ENCODE data around the gene KCTD2.
"Not testable (repeated sequence)": the region's sequence is repeated elsewhere in the genome, so short reads cannot be mapped to it uniquely, and the experiment has no call there.

The KCTD2 gene

DNA sequence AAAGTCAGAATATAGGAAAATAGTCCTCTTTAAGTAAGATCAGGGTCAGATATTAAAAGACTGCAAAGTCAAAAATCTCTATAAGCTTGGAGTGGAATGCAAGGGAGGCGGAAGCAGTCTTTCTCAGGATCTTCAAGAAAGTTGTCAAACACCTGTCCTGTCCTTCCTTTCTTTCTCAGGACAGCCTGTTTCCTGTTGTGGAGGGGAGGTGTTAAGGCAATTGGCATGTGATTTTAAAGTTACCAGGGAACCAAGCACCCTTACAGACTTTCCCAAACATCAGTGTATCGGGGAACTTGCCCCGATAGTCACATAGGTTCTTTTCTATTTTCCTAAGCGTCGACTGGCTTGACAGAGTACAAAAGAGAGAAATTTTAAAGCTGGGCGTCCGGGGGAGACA lies 2.3 kb upstream of the KCTD2 start:
- FAIRE-seq: no peak
- TF ChIP-seq, protein P1, sequence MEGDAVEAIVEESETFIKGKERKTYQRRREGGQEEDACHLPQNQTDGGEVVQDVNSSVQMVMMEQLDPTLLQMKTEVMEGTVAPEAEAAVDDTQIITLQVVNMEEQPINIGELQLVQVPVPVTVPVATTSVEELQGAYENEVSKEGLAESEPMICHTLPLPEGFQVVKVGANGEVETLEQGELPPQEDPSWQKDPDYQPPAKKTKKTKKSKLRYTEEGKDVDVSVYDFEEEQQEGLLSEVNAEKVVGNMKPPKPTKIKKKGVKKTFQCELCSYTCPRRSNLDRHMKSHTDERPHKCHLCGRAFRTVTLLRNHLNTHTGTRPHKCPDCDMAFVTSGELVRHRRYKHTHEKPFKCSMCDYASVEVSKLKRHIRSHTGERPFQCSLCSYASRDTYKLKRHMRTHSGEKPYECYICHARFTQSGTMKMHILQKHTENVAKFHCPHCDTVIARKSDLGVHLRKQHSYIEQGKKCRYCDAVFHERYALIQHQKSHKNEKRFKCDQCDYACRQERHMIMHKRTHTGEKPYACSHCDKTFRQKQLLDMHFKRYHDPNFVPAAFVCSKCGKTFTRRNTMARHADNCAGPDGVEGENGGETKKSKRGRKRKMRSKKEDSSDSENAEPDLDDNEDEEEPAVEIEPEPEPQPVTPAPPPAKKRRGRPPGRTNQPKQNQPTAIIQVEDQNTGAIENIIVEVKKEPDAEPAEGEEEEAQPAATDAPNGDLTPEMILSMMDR (IDR thresholded peaks at IDR 0.05; ENCODE audit: insufficient read depth, missing control alignments): no peak
- DNase-seq (ENCODE audit: insufficient read length, low spot score): no peak

DNA sequence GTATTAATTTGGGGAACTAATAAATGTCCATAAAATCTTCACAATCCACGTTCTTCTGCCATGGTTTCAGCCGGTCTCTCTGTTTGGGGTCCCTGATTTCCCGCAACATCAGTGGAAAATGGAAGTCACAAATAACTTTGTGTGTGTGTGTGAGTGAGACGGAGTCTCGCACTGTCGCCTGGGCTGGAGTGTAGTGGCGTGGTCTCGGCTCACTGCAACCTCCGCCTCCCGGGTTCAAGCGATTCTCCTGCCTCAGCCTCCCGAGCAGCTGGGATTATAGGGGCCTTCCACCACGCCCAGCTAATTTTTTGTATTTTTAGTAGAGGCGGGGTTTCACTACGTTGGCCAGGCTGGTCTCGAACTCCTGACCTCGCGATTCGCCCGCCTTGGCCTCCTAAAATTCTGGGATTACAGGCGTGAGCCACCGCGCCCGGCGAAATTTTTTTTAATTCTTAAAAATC lies 1.0 kb upstream of the KCTD2 start:
- DNase-seq (ENCODE audit: insufficient read length, low spot score); FAIRE-seq: not testable (repeated sequence)

DNA sequence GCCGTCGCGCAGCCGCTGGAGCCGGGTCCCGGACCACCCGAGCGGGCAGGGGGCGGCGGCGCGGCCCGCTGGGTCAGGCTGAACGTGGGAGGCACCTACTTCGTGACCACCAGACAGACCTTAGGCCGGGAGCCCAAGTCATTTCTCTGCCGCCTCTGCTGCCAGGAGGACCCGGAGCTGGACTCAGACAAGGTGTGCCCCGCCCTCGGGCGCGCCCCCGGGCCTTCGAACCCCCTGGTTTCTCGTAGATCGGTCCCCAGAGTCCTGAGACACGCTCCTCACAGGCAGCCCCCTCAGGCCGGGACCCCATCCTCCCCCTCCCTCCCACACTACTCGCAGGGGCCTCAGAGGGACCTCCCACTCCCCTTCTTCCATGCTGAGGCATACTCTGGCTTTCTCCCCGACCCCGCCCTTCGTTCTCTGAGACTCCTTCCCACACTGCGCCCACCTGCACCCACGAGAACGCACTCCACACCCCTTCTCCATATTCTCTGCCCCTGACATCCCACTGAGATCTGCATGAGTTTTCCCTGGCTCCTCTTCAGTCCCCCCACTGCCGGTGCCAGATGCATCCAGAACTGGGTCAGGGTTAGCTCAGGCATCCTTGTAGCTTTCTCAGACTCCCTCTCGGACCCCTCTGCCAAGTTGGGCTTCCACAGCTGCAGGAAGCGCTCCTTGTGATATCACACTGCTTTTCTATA lies 523 bp downstream of the KCTD2 start:
- TF ChIP-seq, protein P1 (IDR thresholded peaks at IDR 0.05; ENCODE audit: insufficient read depth, missing control alignments): no peak
- DNase-seq (ENCODE audit: insufficient read length, low spot score) (no peak), FAIRE-seq (no peak)

DNA sequence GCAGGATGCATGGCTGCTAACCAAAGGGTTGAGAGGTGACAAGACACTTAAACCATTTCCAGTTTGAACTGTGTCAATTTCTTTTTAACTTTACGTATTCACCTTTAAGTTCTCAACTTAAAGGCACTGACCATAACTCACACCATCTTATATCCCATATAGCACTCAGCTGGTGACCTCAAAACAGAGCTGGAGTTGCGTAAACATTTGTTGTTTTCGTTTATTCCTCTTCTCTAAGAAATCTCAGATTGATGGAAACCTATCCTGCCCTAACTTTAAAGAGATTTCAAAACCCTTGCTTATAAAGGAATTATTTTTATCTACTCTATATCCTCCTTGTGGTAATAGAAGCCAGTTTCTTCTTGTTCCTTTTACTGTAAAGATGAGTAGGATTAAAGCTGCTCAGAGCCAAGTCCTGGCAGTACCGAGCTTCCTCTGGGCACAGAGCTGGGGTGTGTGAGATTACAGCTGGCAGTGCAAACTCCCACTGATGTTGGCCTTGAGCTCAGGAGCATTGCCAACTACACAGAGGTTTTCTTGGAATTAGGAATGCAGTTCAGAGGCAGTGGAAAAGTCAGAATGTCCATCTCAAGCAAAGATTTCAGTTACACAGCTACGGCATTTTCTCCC lies 1.3 kb downstream of the KCTD2 start:
- TF ChIP-seq, protein P1 (IDR thresholded peaks at IDR 0.05; ENCODE audit: insufficient read depth, missing control alignments): peak; percentile 7
- DNase-seq (ENCODE audit: insufficient read length, low spot score): no peak
- no peak for FAIRE-seq

DNA sequence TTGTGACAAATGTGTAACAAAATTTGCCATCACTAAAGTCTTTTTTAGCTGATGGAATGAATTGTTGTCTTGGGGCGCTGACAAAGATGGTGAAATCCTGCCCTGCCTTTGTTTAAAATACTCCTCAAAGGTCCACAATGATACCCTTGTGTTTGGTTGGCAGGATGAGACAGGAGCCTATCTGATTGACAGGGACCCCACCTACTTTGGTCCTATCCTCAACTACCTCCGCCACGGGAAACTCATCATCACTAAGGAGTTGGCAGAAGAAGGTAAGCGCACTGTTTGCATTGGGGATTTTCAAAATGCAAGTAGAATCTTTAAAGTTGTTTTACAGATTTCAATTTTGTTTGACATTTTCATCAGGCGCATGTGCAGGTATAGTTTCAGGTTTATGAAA lies 2.0 kb downstream of the KCTD2 start:
- no peak for FAIRE-seq
- DNase-seq (ENCODE audit: insufficient read length, low spot score): no peak
- TF ChIP-seq, protein P1 (IDR thresholded peaks at IDR 0.05; ENCODE audit: insufficient read depth, missing control alignments): no peak

DNA sequence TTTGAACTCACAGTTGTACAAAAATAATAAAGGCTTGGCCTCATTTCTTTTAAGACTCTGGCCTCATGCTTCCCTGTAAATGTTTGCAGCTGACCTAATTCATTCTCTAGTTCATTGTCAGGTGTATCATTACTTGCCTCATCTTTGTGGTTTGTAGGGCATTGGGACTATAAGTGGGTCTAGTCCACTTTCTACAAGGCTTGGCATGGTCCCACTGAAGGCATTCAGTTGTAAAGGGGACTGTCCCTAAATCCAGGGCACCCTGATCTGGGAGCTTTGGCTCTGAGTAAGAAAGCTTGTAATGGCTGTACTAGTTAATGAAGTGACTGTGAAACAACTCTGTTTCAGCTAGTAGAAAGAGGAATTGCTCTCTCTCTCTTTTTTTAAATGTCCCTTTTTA lies 2.7 kb downstream of the KCTD2 start:
- DNase-seq (ENCODE audit: insufficient read length, low spot score) (no peak), FAIRE-seq (no peak)
- TF ChIP-seq, protein P1 (IDR thresholded peaks at IDR 0.05; ENCODE audit: insufficient read depth, missing control alignments): no peak

DNA sequence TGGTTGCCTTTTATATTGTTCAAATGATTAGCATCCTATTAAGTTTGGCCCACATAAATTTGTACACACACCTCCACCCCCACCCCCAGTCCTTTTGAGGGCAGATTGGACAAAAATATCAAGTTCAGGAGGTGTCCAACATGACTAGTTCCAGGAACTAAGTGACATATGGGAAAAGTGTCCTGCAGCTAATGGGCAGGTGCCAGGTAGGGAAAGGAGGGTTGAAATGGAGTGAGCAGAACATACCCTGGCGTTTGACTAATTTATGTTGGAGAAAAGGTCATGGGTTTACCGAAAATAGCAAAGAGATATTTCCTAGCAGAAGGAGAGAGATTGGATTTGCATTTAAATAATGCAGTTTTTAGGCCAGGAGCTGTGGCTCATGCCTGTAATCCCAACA lies 4.9 kb downstream of the KCTD2 start:
- DNase-seq (ENCODE audit: insufficient read length, low spot score) (no peak), FAIRE-seq (no peak)
- TF ChIP-seq, protein P1 (IDR thresholded peaks at IDR 0.05; ENCODE audit: insufficient read depth, missing control alignments): no peak

All from D721Med (cell line).